Right lobe of liver (tissue), 6 donors: ENCODE measurements around the gene SLC39A13. TPM values are rescaled to one million over a fixed set of nuclear protein-coding genes. Genes with fewer than 3 reads are reported as not detected.

Experiments used
- ATAC-seq, 4 donors: fragments of 200-7000 bp; cut with Tn5 transposase; one replicate each; pipeline ENCODE4 v1.9.1; 2020; ENCODE audit warnings: mild to moderate bottlenecking in 4 of 4, moderate library complexity in 4 of 4
- DNase-seq, 3 donors: peaks; one replicate each; pipeline ENCODE4 v3.0.0-alpha.2; 2020
- H3K27ac ChIP-seq, 3 donors: fragments of 200-600 bp; one replicate each; pipeline ENCODE4 v1.8.0; 2022
- H3K27me3 ChIP-seq, 2 donors: fragments of 200-600 bp; one replicate each; pipeline ENCODE4 v1.8.0; 2022
- H3K36me3 ChIP-seq, 4 donors: fragments of 200-600 bp; sonication (generic) in 1 of 4; one replicate each; pipeline versions ENCODE4 v1.5.1 to v1.8.0; 2017 to 2022; ENCODE audit warnings: control low read depth in 1 of 4
- H3K4me1 ChIP-seq, 4 donors: fragments of 200-600 bp; sonication (generic) in 1 of 4; one replicate each; pipeline versions ENCODE4 v1.5.1 to v1.8.0; 2017 to 2022; ENCODE audit warnings: control low read depth in 1 of 4
- H3K4me3 ChIP-seq, 3 donors: fragments of 200-600 bp; one replicate each; pipeline ENCODE4 v1.8.0; 2022
- H3K9me3 ChIP-seq, 4 donors: fragments of 200-600 bp; sonication (generic) in 1 of 4; one replicate each; pipeline versions ENCODE4 v1.5.1 to v1.8.0; 2017 to 2022; ENCODE audit warnings: control low read depth in 1 of 4
- CTCF ChIP-seq, 4 donors: fragments of 200-600 bp in 3 of 4; fragments of 450-650 bp in 1 of 4; IDR thresholded peaks; one replicate each; pipeline versions ENCODE4 v1.5.1 to v1.8.0; 2016 to 2022; ENCODE audit warnings: antibody characterized with exemption in 4 of 4, mild to moderate bottlenecking in 2 of 4
- POLR2A ChIP-seq: fragments of 450-650 bp; IDR thresholded peaks from one replicate; pipeline ENCODE4 v1.6.1; 2017; ENCODE audit warnings: antibody characterized with exemption, mild to moderate bottlenecking
- WGBS: methylation state at CpG from one replicate; pipeline ENCODE4 v1.1.6; 2018; ENCODE audit warnings: low coverage, low lambda C conversion rate; ENCODE audit not compliant: insufficient coverage; ENCODE audit errors: missing lambda C conversion rate; 5-methylcytosine and 5-hydroxymethylcytosine counted together
- intact Hi-C, 2 donors: fragments of 100-400 bp; cut with DNase I; formaldehyde crosslinking; loops; one replicate each; pipeline versions ENCODE4 v1.11.2 to v1.14.1; 2022
- total RNA-seq, 6 experiments: library from RNA; depleted of rRNA in 2 of 6; stranded (reverse); fragments of >200 nt in 2 of 6; fragmentation: NEBNext Ultra II Directional in 3 of 6; extraction: Animal tissue kit (Norgen Biotek cat#: 25700) in 3 of 6; gene quantifications; one replicate each; pipeline versions ENCODE4 v1.1.0 to v1.2.4, GENCODE V29; 2016 to 2023
- donor health status: DM: no; HTN: yes; CAD: no.
- donor health status: DM: no; HTN: no; CAD: no.
- donor health status: DM: no; HTN: no; CAD: no.
- donor health status: DM: no; HTN: yes; CAD: no.
- donor health status: DM: no; HTN: yes; CAD: no.

Gene SLC39A13
- total RNA-seq, 6 experiments from 2014 or later: 9.8 to 21.2 (median 13.1) TPM

- ATAC-seq: peak; percentile 84 to 91 (median 86)
- WGBS: 24% methylated on average over 6 of the region's 19 CpGs
Observed at GRCh38 chr11:47373876-47374719, 34.3 kb upstream of the SLC39A13 start.

GRCh38 chr11:47374720-47375019, 33.7 kb upstream of the SLC39A13 start:
- H3K9me3 ChIP-seq: no peaks in the 10 kb centered on the region
- intact Hi-C loops: loop anchor here (5.0 to 10.0 kb wide), 2 partner anchors 50 to 78 kb away; partner anchors contain the start of gene PSMC3 (in 1 of the 2)
- H3K27me3 ChIP-seq: no peaks in the 10 kb centered on the region
- H3K27ac ChIP-seq: no peak overlapping the region
- ATAC-seq (no peak), DNase-seq (no peak)
- peaks cover 0 to 2% (median 0%) of the 10 kb centered on the region in 4 donors for H3K4me1 ChIP-seq
- no CpG with 5 or more reads among the region's 5 CpGs for WGBS
- H3K36me3 ChIP-seq: no peaks in the 10 kb centered on the region
- no peak for TF ChIP-seq CTCF (IDR thresholded peaks at IDR 0.05)
- TF ChIP-seq POLR2A: no peak
- H3K4me3 ChIP-seq: peak overlapping the region in 1 of 3 donors; percentile 6

More at GRCh38 chr11:47373876-47374719, 34.3 kb upstream of the SLC39A13 start:
- Histone ChIP-seq H3K36me3 (no peaks in the 10 kb centered on the region), H3K27me3 (no peaks in the 10 kb centered on the region), H3K4me3 (no peak overlapping the region), H3K4me1 (peaks cover 0 to 2% (median 0%) of the 10 kb centered on the region in 4 donors), H3K9me3 (no peaks in the 10 kb centered on the region), H3K27ac (no peak overlapping the region)
- TF ChIP-seq CTCF (IDR thresholded peaks at IDR 0.05): peak; percentile 87 to 97 (median 96)
- no peak for TF ChIP-seq POLR2A
- intact Hi-C loops: loop anchor here in 1 of 2 donors (10.0 kb wide), 1 partner anchor 51 kb away; the partner anchor contains the start of gene PSMC3
- peak; percentile 86 to 88 (median 86) for DNase-seq

- H3K27ac ChIP-seq: no peak overlapping the region
- no peaks in the 10 kb centered on the region for H3K9me3 ChIP-seq
- TF ChIP-seq CTCF (IDR thresholded peaks at IDR 0.05): no peak
- TF ChIP-seq POLR2A: no peak
Observed at GRCh38 chr11:47375020-47375419, 33.4 kb upstream of the SLC39A13 start.

GRCh38 chr11:47375546-47376085, 32.8 kb upstream of the SLC39A13 start:
- H3K27ac ChIP-seq: peak overlapping the region in 1 of 3 donors; percentile 26
- intact Hi-C loops: loop anchor here (5.0 to 10.0 kb wide), 2 partner anchors 49 to 77 kb away; partner anchors contain the start of gene PSMC3 (in 1 of the 2)

More at GRCh38 chr11:47375020-47375419, 33.4 kb upstream of the SLC39A13 start:
- intact Hi-C loops: loop anchor here (5.0 to 10.0 kb wide), 2 partner anchors 50 to 77 kb away; partner anchors contain the start of gene PSMC3 (in 1 of the 2)
- Histone ChIP-seq H3K4me1 (peaks cover 0 to 2% (median 0%) of the 10 kb centered on the region in 4 donors), H3K36me3 (no peaks in the 10 kb centered on the region), H3K4me3 (peak overlapping the region in 2 of 3 donors; percentile 6 to 44), H3K27me3 (no peaks in the 10 kb centered on the region)
- DNase-seq: peak in 1 of 3 donors; percentile 44
- ATAC-seq: no peak
- 71% methylated on average over 5 of the region's 8 CpGs for WGBS

More at GRCh38 chr11:47375546-47376085, 32.8 kb upstream of the SLC39A13 start:
- peak in 1 of 3 donors; percentile 43 for DNase-seq
- H3K27me3 ChIP-seq: no peaks in the 10 kb centered on the region
- TF ChIP-seq CTCF (IDR thresholded peaks at IDR 0.05) (no peak), POLR2A (no peak)
- H3K4me1 ChIP-seq: peaks cover 0 to 2% (median 0%) of the 10 kb centered on the region in 4 donors
- H3K4me3 ChIP-seq: peak overlapping the region in 2 of 3 donors; percentile 6 to 44
- WGBS: no CpG with 5 or more reads among the region's 13 CpGs
- H3K36me3 ChIP-seq: no peaks in the 10 kb centered on the region
- H3K9me3 ChIP-seq: no peaks in the 10 kb centered on the region
- no peak for ATAC-seq
